H1 (cell line): ENCODE results near the gene GZF1.

Source experiments
- CTCF ChIP-seq, 3 experiments: IDR thresholded peaks; 1 replicate in 2 of 3; 2 replicates in 1 of 3; pipeline versions ENCODE4 v1.5.1 to v1.6.1; 2011; ENCODE audit warnings: low read length in 3 of 3, mild to moderate bottlenecking in 3 of 3, inconsistent platforms in 2 of 3, low read depth in 1 of 3, moderate library complexity in 1 of 3; ENCODE audit not compliant: insufficient read depth in 1 of 3; ENCODE audit errors: control extremely low read depth in 1 of 3
- EGR1 ChIP-seq: IDR thresholded peaks from 2 replicates; pipeline ENCODE4 v1.6.1; 2011; ENCODE audit warnings: low read depth, low read length, borderline replicate concordance
- GTF2F1 ChIP-seq: IDR thresholded peaks from 2 replicates; pipeline ENCODE4 v1.6.1; 2012; ENCODE audit warnings: low read depth, low read length, improper control_type of control experiment, borderline replicate concordance
- JUND ChIP-seq: IDR thresholded peaks from 2 replicates; pipeline ENCODE4 v1.6.1; 2011; ENCODE audit warnings: mild to moderate bottlenecking, improper control_type of control experiment, low read length
- MAX ChIP-seq: IDR thresholded peaks from 2 replicates; pipeline ENCODE4 v1.6.1; 2012; ENCODE audit warnings: inconsistent platforms
- POLR2A ChIP-seq, 2 experiments: IDR thresholded peaks; 1 replicate in 1 of 2; 2 replicates in 1 of 2; pipeline ENCODE4 v1.6.1; 2011; ENCODE audit warnings: low read depth in 2 of 2, low read length in 2 of 2, mild to moderate bottlenecking in 2 of 2; ENCODE audit errors: control extremely low read depth in 1 of 2
- POLR2AphosphoS5 ChIP-seq: IDR thresholded peaks from 2 replicates; pipeline ENCODE4 v1.6.1; 2011; ENCODE audit warnings: low read depth, low read length
- RNF2 ChIP-seq: fragments of 200-900, 300-1000 bp; sonication (generic); IDR thresholded peaks from 2 replicates; pipeline ENCODE4 v1.7.1; 2016; ENCODE audit warnings: borderline replicate concordance, low read depth, mild to moderate bottlenecking, antibody characterized with exemption, low read length; ENCODE audit not compliant: poor library complexity, severe bottlenecking; ENCODE audit errors: missing control alignments
- SIN3A ChIP-seq, 2 experiments: IDR thresholded peaks in 1 of 2; conservative IDR thresholded peaks in 1 of 2; 2 replicates each; pipeline ENCODE4 v1.6.1; 2011 to 2012; ENCODE audit warnings: low read length in 2 of 2, improper control_type of control experiment in 1 of 2, low read depth in 1 of 2, mild to moderate bottlenecking in 1 of 2
- SP2 ChIP-seq: IDR thresholded peaks from 2 replicates; pipeline ENCODE4 v1.6.1; 2012; ENCODE audit warnings: mild to moderate bottlenecking, low read length, inconsistent platforms

- TF ChIP-seq POLR2A (IDR thresholded peaks at IDR 0.05; ENCODE audit: control extremely low read depth in 1 of 2, low read depth in 2 of 2, low read length in 2 of 2) (no peak), POLR2AphosphoS5 (no peak), MAX (no peak), RNF2 (no peak), CTCF (IDR thresholded peaks at IDR 0.05; ENCODE audit: control extremely low read depth in 1 of 3, insufficient read depth in 1 of 3, low read depth in 1 of 3, low read length in 3 of 3) (peak in 1 of 3 experiments; percentile 55; a peak in 2 of 4 replicates), SP2 (no peak), EGR1 (no peak), JUND (no peak), SIN3A (conservative IDR thresholded peaks at IDR 0.05 in 1 of 2, IDR thresholded peaks at IDR 0.05 in 1 of 2; ENCODE audit: low read depth in 1 of 2, low read length in 2 of 2) (no peak), GTF2F1 (no peak)
Measured at GRCh38 chr20:23320317-23320716, 41.7 kb upstream of the GZF1 start.
